CD4-positive, alpha-beta T cell treated with Interleukin-4 for 4 hours (primary cell): ENCODE measurements around the gene ZNF382.
"Not testable (repeated sequence)": the region's sequence is repeated elsewhere in the genome, so short reads cannot be mapped to it uniquely, and the experiment has no call there.

Source experiments
- DNase-seq: peaks from one replicate; pipeline ENCODE4 v3.0.0-alpha.2; 2020

The ZNF382 gene

GRCh38 chr19:36605101-36605876 is at the start of gene ZNF382:
Gene ZNF382, plus strand, starts transcription at chr19:36605313. Its CDS starts 4,602 bp downstream, at chr19:36609915.
- DNase-seq: peak; percentile 85

- DNase-seq: no peak
Observed at GRCh38 chr19:36564391-36564790, 40.7 kb upstream of the ZNF382 start.

GRCh38 chr19:36572593-36573019 is 32.5 kb upstream of the ZNF382 start:
- DNase-seq: no peak

- DNase-seq: peak; percentile 86
Observed at GRCh38 chr19:36573020-36573894, 31.9 kb upstream of the ZNF382 start, which contains the start of gene ZNF529. Gene ZNF529, minus strand, starts transcription at chr19:36573292. Its CDS starts 946 bp downstream, at chr19:36572346.

GRCh38 chr19:36573895-36574720 is 31.0 kb upstream of the ZNF382 start:
- DNase-seq: no peak

GRCh38 chr19:36574741-36575140 is 30.4 kb upstream of the ZNF382 start:
- no peak for DNase-seq

GRCh38 chr19:36577271-36577996 is 27.7 kb upstream of the ZNF382 start:
- no peak for DNase-seq

GRCh38 chr19:36579255-36579654 is 25.9 kb upstream of the ZNF382 start:
- DNase-seq: no peak

GRCh38 chr19:36602681-36603080 is 2.4 kb upstream of the ZNF382 start:
- DNase-seq: not testable (repeated sequence)

- DNase-seq: peak; percentile 90
Observed at GRCh38 chr19:36604656-36605100, 435 bp upstream of the ZNF382 start.

- no peak for DNase-seq
Observed at GRCh38 chr19:36605877-36606478, 865 bp downstream of the ZNF382 start.

GRCh38 chr19:36627057-36627456 is 21.9 kb downstream of the ZNF382 start:
- DNase-seq: no peak

GRCh38 chr19:36635342-36635741 is 30.2 kb downstream of the ZNF382 start:
- no peak for DNase-seq

- DNase-seq: no peak
Observed at GRCh38 chr19:36638862-36639510, 33.9 kb downstream of the ZNF382 start.

GRCh38 chr19:36646746-36647145 is 41.6 kb downstream of the ZNF382 start:
- DNase-seq: no peak

- no peak for DNase-seq
Observed at GRCh38 chr19:36652958-36653357, 47.8 kb downstream of the ZNF382 start.

- no peak for DNase-seq
Observed at GRCh38 chr19:36665832-36666231, 60.7 kb downstream of the ZNF382 start.

GRCh38 chr19:36668646-36669045 is 63.5 kb downstream of the ZNF382 start:
- DNase-seq: no peak

- DNase-seq: no peak
Observed at GRCh38 chr19:36672368-36672767, 67.3 kb downstream of the ZNF382 start.

GRCh38 chr19:36674201-36674600 is 69.1 kb downstream of the ZNF382 start:
- no peak for DNase-seq

GRCh38 chr19:36679455-36679854 is 74.3 kb downstream of the ZNF382 start:
- DNase-seq: no peak
